Endodermal cell (in vitro differentiated cells): ENCODE results near the gene FBXL12. TPM values are rescaled to one million over a fixed set of nuclear protein-coding genes. Genes with fewer than 3 reads are reported as not detected.
A peak's percentile ranks its signal among the peaks of the same experiment; 100 is the strongest.

Experiments
- DNase-seq: peaks from one replicate; pipeline ENCODE4 v3.0.0-alpha.2; 2017
- H3K27ac ChIP-seq: 2 replicates; pipeline ENCODE4 v1.5.1; 2013; ENCODE audit warnings: mild to moderate bottlenecking, low read depth, low read length, moderate library complexity
- H3K27me3 ChIP-seq: 2 replicates; pipeline ENCODE4 v1.6.1; 2013; ENCODE audit warnings: mild to moderate bottlenecking, low read length, moderate library complexity; ENCODE audit not compliant: insufficient read depth, control insufficient read depth, poor library complexity, severe bottlenecking
- H3K36me3 ChIP-seq: 2 replicates; pipeline ENCODE4 v1.7.0; 2013; ENCODE audit warnings: mild to moderate bottlenecking, low read length, moderate library complexity; ENCODE audit not compliant: control insufficient read depth, insufficient read depth
- H3K4me1 ChIP-seq: one replicate; pipeline ENCODE4 v1.7.0; 2013; ENCODE audit warnings: low read length; ENCODE audit not compliant: control insufficient read depth, insufficient read depth
- H3K4me3 ChIP-seq: 2 replicates; pipeline ENCODE4 v1.5.1; 2013; ENCODE audit warnings: mild to moderate bottlenecking, low read length, moderate library complexity
- H3K9ac ChIP-seq: 2 replicates; pipeline ENCODE4 v1.6.1; 2013; ENCODE audit warnings: mild to moderate bottlenecking, low read length, moderate library complexity; ENCODE audit not compliant: poor library complexity, severe bottlenecking; ENCODE audit errors: extremely low read depth
- H3K9me3 ChIP-seq: 2 replicates; pipeline ENCODE4 v1.6.1; 2013; ENCODE audit warnings: mild to moderate bottlenecking, low read length, moderate library complexity; ENCODE audit not compliant: control insufficient read depth
- H3K27ac Mint-ChIP-seq: 2 replicates; pipeline ENCODE4 v1.8.0; 2020; ENCODE audit warnings: mixed read lengths
- H3K27me3 Mint-ChIP-seq: 2 replicates; pipeline ENCODE4 v1.8.0; 2021; ENCODE audit warnings: mild to moderate bottlenecking, mixed read lengths; ENCODE audit not compliant: insufficient read depth
- H3K36me3 Mint-ChIP-seq: 2 replicates; pipeline ENCODE4 v1.8.0; 2020; ENCODE audit warnings: low read depth, mixed read lengths
- H3K4me1 Mint-ChIP-seq: 2 replicates; pipeline ENCODE4 v1.8.0; 2020; ENCODE audit warnings: mixed read lengths
- H3K4me3 Mint-ChIP-seq: 2 replicates; pipeline ENCODE4 v1.8.0; 2020; ENCODE audit warnings: mild to moderate bottlenecking, moderate library complexity, mixed read lengths
- H3K9me3 Mint-ChIP-seq: 2 replicates; pipeline ENCODE4 v1.8.0; 2020; ENCODE audit warnings: mild to moderate bottlenecking, mixed read lengths
- WGBS, 2 experiments: methylation state at CpG; one replicate each; pipeline versions ENCODE4 v1.1.5 to v1.1.7; 2013; ENCODE audit warnings: missing lambda C conversion rate in 2 of 2, mixed read lengths in 1 of 2; ENCODE audit not compliant: insufficient coverage in 1 of 2, insufficient read length in 1 of 2; 5-methylcytosine and 5-hydroxymethylcytosine counted together
- total RNA-seq, 2 donors: library from RNA; stranded (reverse); fragmentation: NEBNext Ultra II Directional in 1 of 2; extraction: Animal tissue kit (Norgen Biotek cat#: 25700) in 1 of 2; gene quantifications; 2 replicates in 1 of 2; 3 replicates in 1 of 2; pipeline ENCODE4 v1.2.1, GENCODE V29; 2021
- TF ChIP-seq, protein P1 (sequence below): fragments of 200-600 bp; sonication (generic); conservative IDR thresholded peaks from 2 replicates; pipeline ENCODE4 v1.5.0; 2021; ENCODE audit warnings: antibody characterized with exemption, mild to moderate bottlenecking

FBXL12 gene
- total RNA-seq, 2 donors from 2014 or later = 28.3 to 28.8 TPM

DNA sequence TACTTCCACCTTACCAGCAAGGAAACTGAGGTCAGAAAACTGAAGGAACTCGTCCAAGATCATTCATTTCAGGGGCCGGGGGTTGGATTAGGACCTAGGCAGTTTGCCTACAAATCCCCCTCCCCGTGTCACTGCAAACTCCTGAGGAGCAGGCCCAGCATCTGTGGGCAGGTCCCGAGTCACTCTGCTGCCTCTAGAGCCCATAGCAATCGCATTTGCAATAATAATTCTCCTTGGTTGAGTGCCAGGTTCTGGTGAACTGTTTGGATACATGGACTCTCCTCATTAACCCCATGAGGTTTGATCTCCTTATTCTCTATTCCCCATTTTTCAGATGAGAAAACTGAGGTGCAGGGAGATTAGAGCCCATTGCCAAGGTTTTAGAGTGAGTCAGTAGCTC lies 17.1 kb upstream of the FBXL12 start:
- TF ChIP-seq, protein P1, sequence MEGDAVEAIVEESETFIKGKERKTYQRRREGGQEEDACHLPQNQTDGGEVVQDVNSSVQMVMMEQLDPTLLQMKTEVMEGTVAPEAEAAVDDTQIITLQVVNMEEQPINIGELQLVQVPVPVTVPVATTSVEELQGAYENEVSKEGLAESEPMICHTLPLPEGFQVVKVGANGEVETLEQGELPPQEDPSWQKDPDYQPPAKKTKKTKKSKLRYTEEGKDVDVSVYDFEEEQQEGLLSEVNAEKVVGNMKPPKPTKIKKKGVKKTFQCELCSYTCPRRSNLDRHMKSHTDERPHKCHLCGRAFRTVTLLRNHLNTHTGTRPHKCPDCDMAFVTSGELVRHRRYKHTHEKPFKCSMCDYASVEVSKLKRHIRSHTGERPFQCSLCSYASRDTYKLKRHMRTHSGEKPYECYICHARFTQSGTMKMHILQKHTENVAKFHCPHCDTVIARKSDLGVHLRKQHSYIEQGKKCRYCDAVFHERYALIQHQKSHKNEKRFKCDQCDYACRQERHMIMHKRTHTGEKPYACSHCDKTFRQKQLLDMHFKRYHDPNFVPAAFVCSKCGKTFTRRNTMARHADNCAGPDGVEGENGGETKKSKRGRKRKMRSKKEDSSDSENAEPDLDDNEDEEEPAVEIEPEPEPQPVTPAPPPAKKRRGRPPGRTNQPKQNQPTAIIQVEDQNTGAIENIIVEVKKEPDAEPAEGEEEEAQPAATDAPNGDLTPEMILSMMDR = no peak

DNA sequence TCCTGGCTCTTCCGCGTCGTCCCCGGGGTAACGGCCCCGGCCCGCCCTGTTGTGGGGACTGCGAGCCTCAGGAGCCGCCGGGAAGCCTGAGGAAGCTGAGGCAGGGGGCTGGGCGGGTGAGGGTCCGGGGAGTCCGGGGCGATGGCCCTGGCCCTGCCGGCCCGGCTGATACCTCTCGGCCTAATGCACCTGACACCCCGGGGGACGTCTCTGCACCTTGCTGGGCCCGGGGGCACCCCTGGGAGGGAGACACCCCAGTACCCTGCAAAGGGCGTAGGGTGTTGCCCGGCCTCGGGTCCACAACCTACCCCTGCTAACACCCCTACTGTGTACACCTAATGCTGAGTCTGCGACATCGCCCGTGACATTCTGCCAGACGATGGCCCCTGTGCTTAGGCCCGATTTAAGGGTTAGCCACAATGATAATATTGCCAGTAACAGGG lies 16.6 kb upstream of the FBXL12 start:
- TF ChIP-seq, protein P1 = no peak
- Mint-ChIP-seq H3K4me1 (peaks cover 4% of the 10 kb centered on the region), H3K27me3 (no peaks in the 10 kb centered on the region), H3K27ac (no peak overlapping the region), H3K9me3 (no peaks in the 10 kb centered on the region), H3K36me3 (peaks cover 23% of the 10 kb centered on the region), H3K4me3 (peak overlapping the region; percentile 74)
- H3K36me3 ChIP-seq = peaks cover 28% of the 10 kb centered on the region
- peak overlapping the region; percentile 55 for H3K9ac ChIP-seq
- 3 to 4% methylated on average over 16 to 28 of the region's 28 CpGs for WGBS, 2 experiments
- no peaks in the 10 kb centered on the region for H3K27me3 ChIP-seq
- peaks cover 5% of the 10 kb centered on the region for H3K4me1 ChIP-seq
- H3K9me3 ChIP-seq = no peaks in the 10 kb centered on the region
- no peak overlapping the region for H3K27ac ChIP-seq
- H3K4me3 ChIP-seq = peak overlapping the region; percentile 96
- DNase-seq = no peak

More for the DNA sequence above, 17.1 kb upstream of the FBXL12 start:
- DNase-seq = no peak
- H3K27me3 ChIP-seq = no peaks in the 10 kb centered on the region
- peaks cover 5% of the 10 kb centered on the region for H3K4me1 ChIP-seq
- peaks cover 31% of the 10 kb centered on the region for H3K36me3 ChIP-seq
- Mint-ChIP-seq H3K4me3 (peak overlapping the region; percentile 74), H3K9me3 (no peaks in the 10 kb centered on the region), H3K36me3 (peaks cover 26% of the 10 kb centered on the region), H3K27ac (peak overlapping the region; percentile 38), H3K4me1 (peaks cover 4% of the 10 kb centered on the region), H3K27me3 (no peaks in the 10 kb centered on the region)
- peak overlapping the region; percentile 55 for H3K9ac ChIP-seq
- H3K27ac ChIP-seq = no peak overlapping the region
- 27 to 36% methylated on average over 5 of the region's 5 CpGs for WGBS, 2 experiments
- no peaks in the 10 kb centered on the region for H3K9me3 ChIP-seq
- H3K4me3 ChIP-seq = peak overlapping the region; percentile 96

DNA sequence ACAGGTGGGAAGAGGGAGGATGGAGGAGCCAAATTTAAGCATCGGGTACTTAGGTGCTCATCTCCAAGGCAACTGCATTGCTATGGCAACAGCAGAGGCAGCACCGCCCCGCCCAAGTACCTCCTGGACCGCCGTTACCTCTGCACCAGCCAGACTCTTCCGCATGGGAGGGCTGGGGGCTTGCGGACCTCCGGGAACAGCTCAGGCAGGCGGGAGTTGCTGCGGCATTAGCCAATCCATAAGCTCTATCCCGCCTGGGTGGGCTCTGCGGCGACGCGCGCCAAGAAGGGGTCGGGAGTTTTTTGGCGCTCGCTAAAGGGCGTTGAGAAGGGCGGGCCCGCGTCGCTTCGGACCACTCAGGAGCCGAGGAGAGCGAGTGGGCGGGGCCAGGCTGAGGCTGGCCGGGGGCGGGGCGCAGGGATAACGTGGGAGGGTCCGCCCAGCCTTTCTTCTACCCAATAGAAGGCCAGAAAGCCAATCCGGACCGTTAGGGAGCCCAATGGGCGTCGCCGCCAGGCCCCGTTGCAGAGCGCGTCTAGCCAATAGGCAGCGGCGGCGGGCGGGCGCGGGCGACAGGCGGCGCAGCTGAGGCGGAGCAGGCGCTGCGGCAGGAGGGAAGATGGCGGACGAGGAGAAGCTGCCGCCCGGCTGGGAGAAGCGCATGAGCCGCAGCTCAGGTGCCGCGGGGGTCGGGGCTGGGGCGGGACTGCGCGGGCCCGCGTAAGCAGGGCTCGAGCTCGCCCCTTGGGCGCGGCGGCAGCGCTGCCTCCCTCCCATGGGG lies 16.0 kb upstream of the FBXL12 start, which contains the start of gene PIN1:
Gene PIN1 (plus strand): TSS at position 593 of the 781 bp plus-strand sequence. CDS start 27 bp downstream, at position 620.
- H3K9me3 ChIP-seq = no peaks in the 10 kb centered on the region

More for the DNA sequence above, 16.0 kb upstream of the FBXL12 start, which contains the start of gene PIN1:
- Histone ChIP-seq H3K27ac (peak within 1 kb of the TSS; percentile 18), H3K36me3 (peaks cover 32% of the 10 kb centered on the region), H3K4me3 (peak within 1 kb of the TSS; percentile 96), H3K4me1 (peaks cover 5% of the 10 kb centered on the region), H3K9ac (peak within 1 kb of the TSS; percentile 55), H3K27me3 (no peaks in the 10 kb centered on the region)
- H3K4me1 Mint-ChIP-seq = peaks cover 4% of the 10 kb centered on the region
- no peaks in the 10 kb centered on the region for H3K9me3 Mint-ChIP-seq
- TF ChIP-seq, protein P1 = peak; percentile 74
- no peaks in the 10 kb centered on the region for H3K27me3 Mint-ChIP-seq
- H3K27ac Mint-ChIP-seq = peak within 1 kb of the TSS; percentile 81
- peak; percentile 99 for DNase-seq
- WGBS, 2 experiments = 0 to 1% methylated on average over 19 to 73 of the region's 73 CpGs
- peak within 1 kb of the TSS; percentile 74 for H3K4me3 Mint-ChIP-seq
- H3K36me3 Mint-ChIP-seq = peaks cover 23% of the 10 kb centered on the region
